Esophagus squamous epithelium (tissue), 4 donors: Measurements from ENCODE around the gene SYP.

Experiments used
- CTCF ChIP-seq, 6 experiments: fragments of 450-650 bp in 4 of 6; fragments of 200-600 bp in 2 of 6; sonication (generic) in 2 of 6; IDR thresholded peaks; one replicate each; pipeline ENCODE4 v1.5.1; 2016 to 2019; ENCODE audit warnings: antibody characterized with exemption in 6 of 6, mild to moderate bottlenecking in 4 of 6, moderate library complexity in 4 of 6
- POLR2A ChIP-seq, 4 donors: fragments of 450-650 bp; IDR thresholded peaks; one replicate each; pipeline ENCODE4 v1.6.1; 2017; ENCODE audit warnings: antibody characterized with exemption in 4 of 4, mild to moderate bottlenecking in 4 of 4, moderate library complexity in 3 of 4

DNA sequence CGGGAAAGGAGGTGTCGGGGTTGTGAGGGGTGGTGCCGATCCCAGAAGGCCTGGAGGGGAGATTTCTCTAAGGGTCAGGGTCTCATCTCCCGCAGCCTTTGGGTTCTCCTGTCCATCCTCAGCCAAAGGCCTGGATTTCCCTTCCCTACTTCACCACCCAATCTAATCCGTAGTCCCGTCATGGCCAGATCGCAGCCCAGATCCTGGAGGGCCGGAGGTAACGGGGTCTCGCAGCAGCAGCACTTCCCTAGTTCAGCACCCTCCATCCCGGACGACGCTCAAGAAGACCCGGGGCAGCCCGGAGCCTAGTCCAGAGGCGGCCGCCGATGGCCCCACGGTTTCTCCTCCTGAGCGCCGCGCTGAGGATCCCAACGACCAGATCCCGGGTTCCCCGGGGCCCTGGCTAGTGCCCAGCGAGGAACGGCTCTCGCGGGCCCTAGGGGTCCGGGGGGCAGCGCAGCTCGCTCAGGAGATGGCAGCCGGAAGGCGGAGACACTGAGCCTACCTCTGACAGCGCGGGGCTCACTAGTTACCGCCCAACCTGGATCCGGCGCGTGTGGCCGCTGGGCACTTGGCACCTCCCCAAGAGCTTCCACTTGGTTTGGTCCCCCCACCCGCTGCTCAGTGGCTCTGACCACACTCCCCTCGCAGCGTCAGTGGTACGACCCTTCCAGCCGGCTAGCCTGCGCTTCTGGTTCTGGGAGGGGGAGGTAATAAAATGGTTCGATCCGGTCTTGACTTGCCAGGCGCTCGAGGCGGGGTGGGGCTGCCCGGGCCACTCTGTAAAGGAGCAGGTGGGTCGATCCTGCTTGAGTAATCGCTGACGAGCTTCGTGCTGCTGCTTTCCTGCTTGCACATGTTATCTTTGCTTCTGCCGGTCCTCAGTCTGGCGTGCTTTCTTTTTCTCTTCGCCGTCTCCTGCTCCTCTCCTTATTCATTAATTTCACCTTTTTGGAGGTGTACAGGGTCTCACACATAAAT is 33.8 kb downstream of the SYP start:
- TF ChIP-seq CTCF (IDR thresholded peaks at IDR 0.05) (peak in 5 of 6 experiments; percentile 14 to 43 (median 18)), POLR2A (IDR thresholded peaks at IDR 0.05) (peak in 1 of 4 donors; percentile 64)
